ENCODE results near the gene NEK7. TPM values are rescaled to one million over a fixed set of nuclear protein-coding genes. Genes with fewer than 3 reads are reported as not detected.

The NEK7 gene
- total RNA-seq, 2 experiments from 2014 or later = 49.1 to 49.3 TPM

Other genes with a start within 250 kb of the NEK7 start
- gene LHX9, start 239.6 kb upstream of the NEK7 start, total RNA-seq = not detected